NOMO-1 treated with DMSO at 0.1 percent for 48 hours (cell line): ENCODE measurements around the gene NUP58.

ENCODE experiments used
- DNase-seq: peaks from one replicate; lab custom pipeline; 2025; ENCODE audit not compliant: unreplicated experiment; lab: John Stamatoyannopoulos, UW

The NUP58 gene

DNA sequence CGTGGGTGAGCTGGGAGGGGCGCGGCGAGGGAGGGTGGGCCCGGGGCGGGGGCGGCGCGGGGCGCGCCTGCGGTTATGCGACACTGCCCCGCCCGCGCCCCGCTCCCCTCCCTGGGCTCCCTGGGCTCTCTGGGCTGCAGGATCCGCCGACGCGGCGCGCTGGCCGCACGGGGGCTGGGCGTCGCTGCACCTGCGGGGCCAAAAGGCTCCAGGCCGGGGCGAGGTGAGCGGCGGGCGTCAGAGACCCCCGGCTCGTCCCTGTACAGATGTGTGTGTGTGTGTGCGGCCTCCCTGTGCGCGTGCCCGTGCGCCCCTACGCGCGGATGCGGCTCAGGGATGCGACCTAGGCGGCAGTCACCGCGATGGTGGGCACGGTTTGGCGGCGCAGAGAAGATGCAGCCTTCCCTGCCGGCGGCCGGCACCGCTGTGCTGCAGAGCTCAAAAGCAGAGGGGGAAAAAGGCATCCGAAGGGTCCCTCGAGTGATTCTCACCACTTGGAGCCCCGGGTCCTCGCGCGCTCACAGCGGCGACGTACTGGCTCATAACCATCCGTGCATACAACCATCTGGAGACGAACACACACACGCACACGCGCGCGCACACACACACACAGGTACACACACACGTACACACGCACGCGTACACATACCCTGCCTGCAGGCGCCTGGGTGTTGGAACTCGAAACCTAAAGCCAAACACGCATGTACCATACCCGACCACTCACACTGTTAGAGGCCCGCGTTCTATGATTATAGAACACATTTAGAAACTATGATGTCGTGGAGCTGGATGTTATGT is 71.1 kb downstream of the NUP58 start:
- DNase-seq: no peak

DNA sequence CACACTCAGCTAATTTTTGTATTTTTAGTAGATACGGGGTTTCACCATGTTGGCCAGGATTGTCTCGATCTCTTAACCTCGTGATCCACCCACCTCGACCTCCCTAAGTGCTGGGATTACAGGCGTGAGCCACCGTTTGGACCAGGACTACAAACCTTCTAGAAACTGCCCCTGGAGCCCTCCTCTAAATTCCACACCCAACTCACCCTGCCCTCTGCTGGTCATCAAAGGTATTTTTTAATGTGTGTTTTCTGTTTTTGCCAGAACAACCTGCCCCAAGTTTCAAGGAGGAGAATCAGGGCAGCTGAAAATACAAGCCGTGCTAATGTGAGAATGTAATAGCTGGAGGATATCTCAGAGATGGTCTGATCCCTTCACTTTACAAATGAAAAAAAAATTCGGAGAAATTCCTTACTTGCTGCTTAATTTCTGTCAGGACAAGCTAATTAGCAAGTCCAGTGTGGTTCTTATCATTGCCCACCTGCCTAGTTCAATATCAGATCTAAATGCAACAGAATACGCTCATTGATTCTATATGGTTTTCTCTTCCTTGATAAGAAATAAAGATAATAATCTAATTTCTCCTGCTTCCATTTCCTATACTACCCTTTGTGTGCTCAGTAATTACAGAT is 74.4 kb downstream of the NUP58 start:
- peak; percentile 49 for DNase-seq

DNA sequence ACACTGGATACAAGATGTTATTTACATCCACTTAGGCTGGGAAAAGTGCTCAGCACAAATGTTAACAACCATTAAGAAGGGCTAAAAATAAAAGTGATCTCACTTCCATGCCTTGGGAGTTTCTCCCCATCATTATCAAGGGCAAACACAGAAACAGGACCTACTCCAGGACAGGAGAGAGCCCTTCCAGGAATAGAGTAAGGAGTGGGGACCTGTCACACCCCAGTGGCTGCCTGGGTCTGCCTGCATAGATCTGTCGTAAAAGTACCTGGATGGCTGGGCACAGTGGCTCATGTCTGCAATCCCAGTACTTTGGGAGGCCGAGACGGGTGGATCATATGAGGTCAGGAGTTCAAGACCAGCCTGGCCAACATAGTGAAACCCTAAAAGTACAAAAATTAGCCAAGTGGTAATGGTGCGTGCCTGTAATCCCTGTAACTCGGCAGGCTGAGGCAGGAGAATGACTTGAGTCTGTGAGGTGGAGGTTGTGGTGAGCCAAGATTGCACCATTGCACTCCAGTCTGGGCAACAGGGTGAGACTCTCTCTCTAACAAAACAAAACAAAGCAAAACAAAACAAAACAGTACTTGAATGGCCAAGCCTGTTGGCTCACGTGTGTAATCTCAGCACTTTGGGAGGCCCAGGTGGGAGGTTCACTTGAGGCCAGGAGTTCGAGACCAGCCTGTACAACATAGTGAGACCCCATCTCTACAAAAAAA is 76.0 kb downstream of the NUP58 start:
- no peak for DNase-seq

DNA sequence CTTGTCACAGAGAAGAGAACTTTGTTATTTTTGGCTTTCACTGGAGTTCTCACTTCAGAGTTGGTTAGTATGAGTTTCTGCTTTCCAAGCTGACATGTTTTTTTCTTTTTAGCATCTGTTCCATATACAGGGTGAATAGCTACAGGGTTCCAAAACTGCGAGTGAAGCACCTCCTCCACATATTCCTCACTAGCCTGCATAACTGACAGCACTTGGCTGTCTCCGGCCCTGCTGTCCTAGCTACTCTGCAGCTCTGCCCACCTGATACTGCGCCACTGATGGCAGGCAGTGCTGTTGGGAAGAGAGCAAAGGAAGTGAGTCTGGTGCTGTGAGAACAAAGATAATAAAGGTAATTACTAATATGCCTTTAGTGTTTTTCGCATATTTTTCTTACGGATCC is 77.1 kb downstream of the NUP58 start:
- no peak for DNase-seq

DNA sequence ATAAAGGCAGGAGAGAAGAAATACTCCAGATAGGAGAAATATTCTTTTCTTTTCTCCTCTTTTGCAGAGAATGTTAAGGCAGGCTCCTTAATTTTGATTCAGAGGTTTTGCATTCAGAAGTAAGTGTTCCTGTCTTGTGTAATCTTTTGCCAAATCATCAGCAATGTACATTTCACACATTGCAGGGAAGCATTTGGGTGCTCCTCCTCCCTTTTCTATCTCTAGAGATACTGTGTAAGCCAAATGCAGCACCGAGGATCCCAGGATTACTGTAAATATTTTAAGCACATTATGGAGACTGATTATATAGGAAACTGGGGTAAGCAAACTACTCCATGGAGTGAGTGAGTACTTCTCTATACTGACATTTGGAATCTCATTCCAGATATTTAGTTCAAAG is 77.6 kb downstream of the NUP58 start:
- no peak for DNase-seq

DNA sequence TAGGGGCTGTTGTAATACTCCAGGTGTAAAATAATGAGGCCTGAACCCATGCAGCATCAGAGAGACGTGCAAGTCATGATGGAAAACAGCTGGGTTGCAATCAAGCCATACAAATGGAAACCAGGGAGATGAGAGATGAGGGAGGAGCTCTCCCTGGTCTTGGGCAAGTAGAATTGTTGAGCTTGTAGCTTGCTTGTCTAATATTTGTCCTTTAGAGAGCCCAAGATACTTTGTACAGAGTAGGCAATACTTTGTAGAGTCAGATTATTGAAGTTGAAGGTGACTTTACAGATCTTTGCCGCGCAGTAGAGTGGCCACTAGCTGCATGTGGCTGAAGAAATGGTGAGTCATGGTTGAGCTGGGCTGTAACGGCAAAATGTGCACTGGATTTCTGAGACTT is 78.7 kb downstream of the NUP58 start:
- no peak for DNase-seq

DNA sequence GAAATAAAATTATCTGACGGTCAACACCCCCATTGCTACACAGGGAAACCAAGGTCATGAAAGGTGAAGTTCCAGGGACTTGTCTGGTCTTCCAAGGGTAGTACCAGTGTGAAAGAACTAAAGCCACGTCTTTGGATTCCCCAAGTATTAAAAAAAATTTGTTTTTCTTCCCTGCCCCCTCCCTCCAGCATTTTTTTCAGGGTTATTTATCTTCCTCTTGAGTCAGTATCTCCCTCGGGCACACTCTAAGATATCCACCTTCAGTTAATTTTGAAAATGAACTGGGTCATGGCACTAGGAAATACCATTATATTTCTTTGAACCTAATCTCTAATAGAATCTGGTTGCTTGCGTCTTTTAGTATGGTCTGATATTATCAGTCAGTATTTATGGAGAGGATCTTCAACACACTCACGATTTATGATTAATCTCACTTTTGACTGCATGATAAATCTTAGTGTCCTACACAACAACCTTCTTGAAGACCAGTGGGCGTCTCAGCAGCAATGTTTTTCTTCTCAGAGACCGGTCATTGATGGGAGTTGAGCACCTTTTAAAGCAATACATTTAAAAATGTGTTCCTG is 79.4 kb downstream of the NUP58 start:
- DNase-seq: no peak

DNA sequence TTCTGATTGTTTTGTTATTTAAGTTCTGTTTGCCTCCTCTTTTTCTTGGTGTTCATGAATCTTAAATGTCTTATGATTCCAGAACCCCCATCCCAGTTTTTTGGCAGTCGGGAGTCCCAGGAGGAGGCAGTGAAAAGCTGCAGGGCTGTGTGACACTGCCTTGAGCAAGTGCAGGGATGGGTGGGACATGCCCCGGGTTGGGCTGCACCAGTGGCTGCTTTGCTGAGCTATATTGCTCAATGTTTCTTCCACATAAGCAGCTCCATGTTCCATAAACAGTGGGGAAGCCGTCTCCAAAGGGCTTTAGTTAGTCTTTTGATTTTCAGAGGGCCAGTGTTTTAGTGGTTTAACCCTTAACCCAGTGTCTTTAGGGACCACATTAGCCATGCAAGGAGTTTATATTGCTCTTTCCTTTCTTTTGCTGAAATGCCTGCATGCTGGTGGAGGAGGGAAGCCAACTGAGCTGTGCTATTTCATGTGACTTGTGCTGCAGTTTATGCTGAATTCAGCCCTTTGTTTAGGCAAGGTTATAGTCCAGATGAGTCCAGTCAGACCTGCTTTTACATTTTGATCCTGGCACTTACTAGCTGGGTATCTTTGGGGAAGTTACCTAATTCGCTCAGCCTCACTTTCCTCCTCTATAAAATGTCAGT is 83.5 kb downstream of the NUP58 start:
- no peak for DNase-seq

DNA sequence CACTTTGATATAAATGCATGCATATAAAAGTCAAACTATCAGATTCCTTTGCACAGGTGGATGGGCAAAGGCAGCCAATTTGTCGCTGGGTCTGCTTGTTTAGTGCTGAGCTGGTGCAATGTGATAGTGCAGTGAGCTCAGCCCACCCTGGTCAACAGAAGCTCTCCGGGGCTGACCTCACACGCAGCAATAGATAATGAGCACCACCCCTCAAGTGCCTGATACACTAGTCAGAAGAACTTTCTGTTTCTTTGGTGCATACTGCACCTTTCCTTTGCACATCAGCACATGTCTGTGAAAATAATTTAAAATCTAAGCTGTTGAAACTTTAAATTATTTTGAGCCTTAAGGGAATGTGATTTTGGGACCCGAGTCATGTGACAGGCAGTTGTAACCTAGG is 90.5 kb downstream of the NUP58 start:
- DNase-seq: no peak
